Ishikawa (cell line): ENCODE results near the gene SMPX.

Experiments used
- CEBPB ChIP-seq: IDR thresholded peaks from 2 replicates; pipeline ENCODE4 v1.6.1; 2012
- CREB1 ChIP-seq: IDR thresholded peaks from 2 replicates; pipeline ENCODE4 v1.6.1; 2012; ENCODE audit warnings: low read depth
- EGR1 ChIP-seq: IDR thresholded peaks from 2 replicates; pipeline ENCODE4 v1.6.1; 2012
- EP300 ChIP-seq: IDR thresholded peaks from 2 replicates; pipeline ENCODE4 v1.6.1; 2012; ENCODE audit warnings: borderline replicate concordance
- FOXM1 ChIP-seq: IDR thresholded peaks from 2 replicates; pipeline ENCODE4 v1.6.1; 2012; ENCODE audit warnings: low read depth, borderline replicate concordance
- NFIC ChIP-seq: IDR thresholded peaks from 2 replicates; pipeline ENCODE4 v1.6.1; 2012
- RAD21 ChIP-seq: IDR thresholded peaks from 2 replicates; pipeline ENCODE4 v1.6.1; 2012; ENCODE audit warnings: low read depth
- TAF1 ChIP-seq: IDR thresholded peaks from 2 replicates; pipeline ENCODE4 v1.6.1; 2012; ENCODE audit warnings: low read depth, mild to moderate bottlenecking
- TCF12 ChIP-seq: IDR thresholded peaks from 2 replicates; pipeline ENCODE4 v1.6.1; 2012; ENCODE audit warnings: low read depth
- TEAD4 ChIP-seq: IDR thresholded peaks from 2 replicates; pipeline ENCODE4 v1.6.1; 2012
- YY1 ChIP-seq: IDR thresholded peaks from 2 replicates; pipeline ENCODE4 v1.6.1; 2012; ENCODE audit warnings: low read depth
- ZBTB7A ChIP-seq: IDR thresholded peaks from 2 replicates; pipeline ENCODE4 v1.6.1; 2012; ENCODE audit warnings: low read depth
- TF ChIP-seq, protein P1 (sequence below): IDR thresholded peaks from 2 replicates; pipeline ENCODE4 v1.6.1; 2012; ENCODE audit warnings: low read depth, mild to moderate bottlenecking
- TF ChIP-seq, protein P2 (sequence below): IDR thresholded peaks from 2 replicates; pipeline ENCODE4 v1.6.1; 2012
- TF ChIP-seq, protein P3 (sequence below): IDR thresholded peaks from 2 replicates; pipeline ENCODE4 v1.6.1; 2012

Gene SMPX

DNA sequence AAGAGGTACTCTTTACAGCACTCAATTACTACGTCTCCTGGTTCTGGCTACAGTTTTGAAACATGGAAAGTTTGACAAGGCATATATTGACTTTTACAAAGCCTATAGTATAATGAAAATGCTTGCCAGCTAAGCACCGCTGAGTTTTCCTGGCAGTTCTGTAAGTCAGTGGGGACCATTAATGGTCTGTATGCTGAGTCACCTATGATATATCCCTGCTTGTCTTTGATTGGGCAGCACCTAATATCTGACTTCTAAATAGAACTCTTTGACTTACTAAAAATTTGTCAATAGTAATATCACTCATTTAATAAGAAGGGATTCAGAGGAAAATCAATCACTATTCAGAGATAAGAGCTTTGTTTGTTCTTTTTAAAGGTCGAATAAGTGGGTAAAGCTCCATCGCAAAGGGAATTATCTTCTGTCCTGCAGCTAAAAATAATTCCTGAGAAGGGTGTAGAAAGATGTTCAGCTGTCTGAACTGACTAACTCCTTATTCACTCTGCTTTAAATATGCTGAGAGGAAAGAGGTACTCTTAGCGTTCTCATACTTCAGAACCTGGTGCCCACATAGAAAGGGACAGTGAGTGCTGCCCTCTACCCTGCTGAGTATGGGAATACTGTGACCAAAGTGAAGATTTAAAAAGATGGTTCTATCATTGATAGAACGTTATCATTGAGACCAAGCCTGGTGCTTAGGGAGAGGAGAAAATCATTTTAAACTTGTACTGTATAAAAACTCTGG lies 959 bp downstream of the SMPX start:
- TF ChIP-seq, protein P1, sequence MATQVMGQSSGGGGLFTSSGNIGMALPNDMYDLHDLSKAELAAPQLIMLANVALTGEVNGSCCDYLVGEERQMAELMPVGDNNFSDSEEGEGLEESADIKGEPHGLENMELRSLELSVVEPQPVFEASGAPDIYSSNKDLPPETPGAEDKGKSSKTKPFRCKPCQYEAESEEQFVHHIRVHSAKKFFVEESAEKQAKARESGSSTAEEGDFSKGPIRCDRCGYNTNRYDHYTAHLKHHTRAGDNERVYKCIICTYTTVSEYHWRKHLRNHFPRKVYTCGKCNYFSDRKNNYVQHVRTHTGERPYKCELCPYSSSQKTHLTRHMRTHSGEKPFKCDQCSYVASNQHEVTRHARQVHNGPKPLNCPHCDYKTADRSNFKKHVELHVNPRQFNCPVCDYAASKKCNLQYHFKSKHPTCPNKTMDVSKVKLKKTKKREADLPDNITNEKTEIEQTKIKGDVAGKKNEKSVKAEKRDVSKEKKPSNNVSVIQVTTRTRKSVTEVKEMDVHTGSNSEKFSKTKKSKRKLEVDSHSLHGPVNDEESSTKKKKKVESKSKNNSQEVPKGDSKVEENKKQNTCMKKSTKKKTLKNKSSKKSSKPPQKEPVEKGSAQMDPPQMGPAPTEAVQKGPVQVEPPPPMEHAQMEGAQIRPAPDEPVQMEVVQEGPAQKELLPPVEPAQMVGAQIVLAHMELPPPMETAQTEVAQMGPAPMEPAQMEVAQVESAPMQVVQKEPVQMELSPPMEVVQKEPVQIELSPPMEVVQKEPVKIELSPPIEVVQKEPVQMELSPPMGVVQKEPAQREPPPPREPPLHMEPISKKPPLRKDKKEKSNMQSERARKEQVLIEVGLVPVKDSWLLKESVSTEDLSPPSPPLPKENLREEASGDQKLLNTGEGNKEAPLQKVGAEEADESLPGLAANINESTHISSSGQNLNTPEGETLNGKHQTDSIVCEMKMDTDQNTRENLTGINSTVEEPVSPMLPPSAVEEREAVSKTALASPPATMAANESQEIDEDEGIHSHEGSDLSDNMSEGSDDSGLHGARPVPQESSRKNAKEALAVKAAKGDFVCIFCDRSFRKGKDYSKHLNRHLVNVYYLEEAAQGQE = no peak
- TF ChIP-seq TEAD4 = no peak
- TF ChIP-seq CEBPB = no peak

DNA sequence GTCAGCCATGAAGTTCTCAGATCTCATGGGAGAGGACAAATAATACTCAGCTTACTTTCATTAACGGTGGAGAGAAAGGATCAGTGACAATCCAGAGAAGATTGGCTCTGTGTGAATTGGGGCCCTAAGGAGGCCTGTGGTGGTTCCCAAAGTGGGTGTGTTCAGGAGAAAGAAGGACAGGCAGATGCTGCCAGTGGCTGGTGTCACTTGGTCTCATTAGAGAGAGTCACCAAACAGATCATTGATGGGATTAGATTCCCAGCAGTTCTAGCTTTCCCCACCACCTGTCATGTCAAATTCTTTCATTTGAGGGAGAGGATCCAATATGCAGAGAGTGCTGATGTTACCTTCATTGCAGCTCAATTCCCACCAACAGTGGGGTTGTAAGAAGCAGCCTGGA lies 8.0 kb downstream of the SMPX start:
- TF ChIP-seq TAF1 (no peak), ZBTB7A (no peak)

DNA sequence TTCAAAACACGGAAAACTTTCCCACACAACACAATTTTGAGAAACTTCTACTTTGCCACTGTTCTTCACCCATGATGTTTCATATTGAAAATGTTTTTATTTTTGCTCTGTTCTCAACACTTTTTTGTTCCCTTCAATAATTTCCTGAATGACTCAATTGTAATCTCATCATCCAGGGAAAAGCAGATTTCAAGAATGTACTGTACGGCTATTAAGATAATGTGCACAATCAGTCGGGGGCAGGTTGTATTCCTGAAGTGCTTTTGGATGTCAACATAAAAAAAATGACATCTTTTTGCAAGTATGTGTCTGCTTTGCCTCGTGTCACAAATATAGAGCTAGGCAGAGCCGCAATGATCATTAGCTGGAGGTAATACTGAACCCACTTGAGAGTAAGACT lies 9.7 kb downstream of the SMPX start:
- TF ChIP-seq TAF1 (no peak), TEAD4 (no peak), EGR1 (no peak), TCF12 (no peak), CREB1 (no peak), ZBTB7A (no peak), YY1 (no peak), FOXM1 (no peak), RAD21 (no peak), CEBPB (no peak), EP300 (no peak), NFIC (no peak)
- TF ChIP-seq, protein P2, sequence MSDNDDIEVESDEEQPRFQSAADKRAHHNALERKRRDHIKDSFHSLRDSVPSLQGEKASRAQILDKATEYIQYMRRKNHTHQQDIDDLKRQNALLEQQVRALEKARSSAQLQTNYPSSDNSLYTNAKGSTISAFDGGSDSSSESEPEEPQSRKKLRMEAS = no peak
- TF ChIP-seq, protein P3, sequence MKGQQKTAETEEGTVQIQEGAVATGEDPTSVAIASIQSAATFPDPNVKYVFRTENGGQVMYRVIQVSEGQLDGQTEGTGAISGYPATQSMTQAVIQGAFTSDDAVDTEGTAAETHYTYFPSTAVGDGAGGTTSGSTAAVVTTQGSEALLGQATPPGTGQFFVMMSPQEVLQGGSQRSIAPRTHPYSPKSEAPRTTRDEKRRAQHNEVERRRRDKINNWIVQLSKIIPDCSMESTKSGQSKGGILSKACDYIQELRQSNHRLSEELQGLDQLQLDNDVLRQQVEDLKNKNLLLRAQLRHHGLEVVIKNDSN = no peak
- TF ChIP-seq, protein P1 = no peak

DNA sequence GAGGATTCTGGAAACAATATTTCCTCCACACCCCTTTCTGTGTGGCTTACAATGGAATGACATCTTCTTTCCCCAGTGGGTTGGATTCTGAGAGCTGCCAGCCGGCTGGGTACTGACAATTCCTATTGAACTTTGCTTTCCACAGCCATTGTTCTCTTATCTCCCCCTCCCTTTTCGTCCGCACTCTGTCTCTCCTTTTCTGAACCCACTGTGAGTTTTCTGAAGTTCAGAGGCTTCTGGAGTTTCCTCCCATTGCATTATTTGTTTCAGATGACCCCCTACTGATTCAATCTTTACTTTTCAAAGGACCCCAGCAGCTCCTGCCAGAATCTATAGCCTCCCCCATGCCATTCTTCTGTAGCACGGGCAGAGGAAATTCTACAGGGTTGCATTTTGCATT lies 10.4 kb downstream of the SMPX start:
- TF ChIP-seq, protein P3 = no peak
- TF ChIP-seq TEAD4 (no peak), CEBPB (no peak), TCF12 (no peak), RAD21 (no peak), TAF1 (no peak), EP300 (no peak), FOXM1 (no peak), EGR1 (no peak), NFIC (no peak), CREB1 (no peak)
- TF ChIP-seq, protein P2 = no peak
- TF ChIP-seq, protein P1 = no peak

DNA sequence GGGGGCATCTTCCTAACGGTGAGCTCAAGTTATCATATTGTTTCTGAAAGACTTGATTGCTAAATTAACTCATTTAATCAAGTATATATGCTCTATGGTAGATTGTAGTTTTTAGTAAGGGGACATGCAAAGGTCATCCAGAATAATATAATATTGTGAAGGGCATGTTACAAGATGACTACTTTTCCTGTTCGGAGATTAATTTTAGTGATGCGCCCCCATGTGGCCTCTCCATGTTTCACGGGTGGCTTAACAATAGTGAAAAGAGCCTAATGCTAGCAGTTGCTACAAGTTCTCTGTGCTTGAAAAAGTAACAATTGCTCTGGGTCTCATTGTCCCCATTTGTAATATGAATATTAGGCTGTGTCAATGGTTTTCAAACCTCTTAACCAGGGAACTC lies 12.2 kb downstream of the SMPX start:
- TF ChIP-seq EGR1 (no peak), YY1 (no peak), TCF12 (no peak), CREB1 (no peak), ZBTB7A (no peak), EP300 (no peak), RAD21 (peak; percentile 38; the same call in 1 of the 2 replicates)
- TF ChIP-seq, protein P1 = no peak
